ENCODE results near the gene TMEM74B.
A peak's percentile ranks its signal among the peaks of the same experiment; 100 is the strongest.

The TMEM74B gene

GRCh38 chr20:1188347-1188746 is 3.6 kb upstream of the TMEM74B start:
- no peaks in the 10 kb centered on the region for H3K4me1 ChIP-seq (ENCODE audit: control insufficient read depth, insufficient read depth, low read length)
- H3K36me3 ChIP-seq (ENCODE audit: control insufficient read depth in 2 of 2, insufficient read depth in 1 of 2, low read length in 2 of 2) = no peaks in the 10 kb centered on the region
- CTCF ChIA-PET = interaction anchor here (0.6 to 3.4 kb wide), 2 partner anchors 24 to 130 kb away, joined by 3 to 21 read pairs; no protein-coding TSS in a partner anchor
- POLR2A ChIA-PET = interaction anchor here (0.6 kb wide), 1 partner anchor 358 kb away, joined by 8 read pairs; no protein-coding TSS in a partner anchor
- no peaks in the 10 kb centered on the region for H3K9me3 ChIP-seq (ENCODE audit: control insufficient read depth, insufficient read depth, low read depth, low read length)
- TF ChIP-seq SETDB1 (IDR thresholded peaks at IDR 0.05; ENCODE audit: insufficient read length, low read length) (no peak), ZNF112 (tag by site-specific recombination; IDR thresholded peaks at IDR 0.05) (no peak), SP7 (tag by site-specific recombination; IDR thresholded peaks at IDR 0.05) (no peak), ZFP3 (tag by site-specific recombination; IDR thresholded peaks at IDR 0.05; ENCODE audit: low read depth) (no peak), IKZF3 (tag by site-specific recombination; IDR thresholded peaks at IDR 0.05) (no peak), ZSCAN4 (tag by site-specific recombination; IDR thresholded peaks at IDR 0.05) (peak; percentile 91), ZNF707 (tag by site-specific recombination; IDR thresholded peaks at IDR 0.05) (no peak), ZNF621 (tag by site-specific recombination; IDR thresholded peaks at IDR 0.05) (0 out of 2 replicates have a peak, but pooled peaks have one; percentile 22), PATZ1 (tag by site-specific recombination; IDR thresholded peaks at IDR 0.05) (no peak), ZBTB49 (tag by site-specific recombination; IDR thresholded peaks at IDR 0.05; ENCODE audit: low read depth) (no peak), ZNF114 (tag by site-specific recombination; IDR thresholded peaks at IDR 0.05) (peak; percentile 80; the same call in 1 of the 2 replicates), ZNF704 (tag by site-specific recombination; IDR thresholded peaks at IDR 0.05) (0 out of 2 replicates have a peak, but pooled peaks have one; percentile 11), PRDM6 (tag by site-specific recombination; IDR thresholded peaks at IDR 0.05) (no peak), ZNF654 (tag by site-specific recombination; IDR thresholded peaks at IDR 0.05; ENCODE audit: low read depth) (no peak), ZBTB44 (tag by site-specific recombination; IDR thresholded peaks at IDR 0.05) (no peak), SALL2 (tag by site-specific recombination; IDR thresholded peaks at IDR 0.05; ENCODE audit: borderline replicate concordance) (0 out of 2 replicates have a peak, but pooled peaks have one; percentile 48), ZNF354C (tag by site-specific recombination; IDR thresholded peaks at IDR 0.05; ENCODE audit: borderline replicate concordance, low read depth) (no peak), ZSCAN5A (tag by site-specific recombination; IDR thresholded peaks at IDR 0.05) (no peak), BCL11A (tag by site-specific recombination; IDR thresholded peaks at IDR 0.05; ENCODE audit: low read depth) (no peak), ELK4 (IDR thresholded peaks at IDR 0.05; ENCODE audit: borderline replicate concordance, low read depth, low read length) (no peak), GLI4 (tag by site-specific recombination; IDR thresholded peaks at IDR 0.05) (no peak)
- H3K4me3 ChIP-seq (ENCODE audit: low read depth, low read length) = no peak overlapping the region
- no peak overlapping the region for H3K27ac ChIP-seq (ENCODE audit: extremely low read depth, low read depth, low read length)
